ENCODE data around the gene ELOVL1.

DNA sequence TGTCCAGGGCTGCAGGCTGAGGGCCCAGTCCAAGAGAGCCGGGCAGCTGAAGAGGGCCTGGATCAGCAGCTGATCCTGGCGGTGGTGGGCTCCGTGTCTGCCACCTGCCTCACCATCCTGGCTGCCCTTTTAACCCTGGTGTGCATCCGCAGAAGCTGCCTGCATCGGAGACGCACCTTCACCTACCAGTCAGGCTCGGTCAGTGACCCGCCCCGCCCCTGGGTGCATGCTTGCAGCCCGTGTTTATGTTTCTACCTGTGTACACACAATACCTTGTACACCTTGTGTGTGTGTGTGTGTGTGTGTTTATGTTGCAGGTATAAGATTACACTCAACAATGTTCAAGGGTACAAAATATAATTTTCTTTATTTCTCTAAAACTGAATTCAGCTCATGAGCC is 54.0 kb downstream of the ELOVL1 start:
- TF ChIP-seq EP300 (IDR thresholded peaks at IDR 0.05; ENCODE audit: borderline replicate concordance) (no peak), RAD21 (IDR thresholded peaks at IDR 0.05; ENCODE audit: low read depth) (no peak), EGR1 (IDR thresholded peaks at IDR 0.05) (no peak), TCF12 (IDR thresholded peaks at IDR 0.05; ENCODE audit: low read depth) (no peak), CEBPB (IDR thresholded peaks at IDR 0.05) (no peak), ZBTB7A (IDR thresholded peaks at IDR 0.05; ENCODE audit: low read depth) (no peak), YY1 (IDR thresholded peaks at IDR 0.05; ENCODE audit: low read depth) (no peak), CREB1 (IDR thresholded peaks at IDR 0.05; ENCODE audit: low read depth) (no peak), NFIC (IDR thresholded peaks at IDR 0.05) (no peak), FOXM1 (IDR thresholded peaks at IDR 0.05; ENCODE audit: borderline replicate concordance, low read depth) (no peak), TEAD4 (IDR thresholded peaks at IDR 0.05) (no peak)
- TF ChIP-seq, protein P1, sequence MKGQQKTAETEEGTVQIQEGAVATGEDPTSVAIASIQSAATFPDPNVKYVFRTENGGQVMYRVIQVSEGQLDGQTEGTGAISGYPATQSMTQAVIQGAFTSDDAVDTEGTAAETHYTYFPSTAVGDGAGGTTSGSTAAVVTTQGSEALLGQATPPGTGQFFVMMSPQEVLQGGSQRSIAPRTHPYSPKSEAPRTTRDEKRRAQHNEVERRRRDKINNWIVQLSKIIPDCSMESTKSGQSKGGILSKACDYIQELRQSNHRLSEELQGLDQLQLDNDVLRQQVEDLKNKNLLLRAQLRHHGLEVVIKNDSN (IDR thresholded peaks at IDR 0.05), result no peak
- TF ChIP-seq, protein P2, sequence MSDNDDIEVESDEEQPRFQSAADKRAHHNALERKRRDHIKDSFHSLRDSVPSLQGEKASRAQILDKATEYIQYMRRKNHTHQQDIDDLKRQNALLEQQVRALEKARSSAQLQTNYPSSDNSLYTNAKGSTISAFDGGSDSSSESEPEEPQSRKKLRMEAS (IDR thresholded peaks at IDR 0.05), result no peak
- TF ChIP-seq, protein P3, sequence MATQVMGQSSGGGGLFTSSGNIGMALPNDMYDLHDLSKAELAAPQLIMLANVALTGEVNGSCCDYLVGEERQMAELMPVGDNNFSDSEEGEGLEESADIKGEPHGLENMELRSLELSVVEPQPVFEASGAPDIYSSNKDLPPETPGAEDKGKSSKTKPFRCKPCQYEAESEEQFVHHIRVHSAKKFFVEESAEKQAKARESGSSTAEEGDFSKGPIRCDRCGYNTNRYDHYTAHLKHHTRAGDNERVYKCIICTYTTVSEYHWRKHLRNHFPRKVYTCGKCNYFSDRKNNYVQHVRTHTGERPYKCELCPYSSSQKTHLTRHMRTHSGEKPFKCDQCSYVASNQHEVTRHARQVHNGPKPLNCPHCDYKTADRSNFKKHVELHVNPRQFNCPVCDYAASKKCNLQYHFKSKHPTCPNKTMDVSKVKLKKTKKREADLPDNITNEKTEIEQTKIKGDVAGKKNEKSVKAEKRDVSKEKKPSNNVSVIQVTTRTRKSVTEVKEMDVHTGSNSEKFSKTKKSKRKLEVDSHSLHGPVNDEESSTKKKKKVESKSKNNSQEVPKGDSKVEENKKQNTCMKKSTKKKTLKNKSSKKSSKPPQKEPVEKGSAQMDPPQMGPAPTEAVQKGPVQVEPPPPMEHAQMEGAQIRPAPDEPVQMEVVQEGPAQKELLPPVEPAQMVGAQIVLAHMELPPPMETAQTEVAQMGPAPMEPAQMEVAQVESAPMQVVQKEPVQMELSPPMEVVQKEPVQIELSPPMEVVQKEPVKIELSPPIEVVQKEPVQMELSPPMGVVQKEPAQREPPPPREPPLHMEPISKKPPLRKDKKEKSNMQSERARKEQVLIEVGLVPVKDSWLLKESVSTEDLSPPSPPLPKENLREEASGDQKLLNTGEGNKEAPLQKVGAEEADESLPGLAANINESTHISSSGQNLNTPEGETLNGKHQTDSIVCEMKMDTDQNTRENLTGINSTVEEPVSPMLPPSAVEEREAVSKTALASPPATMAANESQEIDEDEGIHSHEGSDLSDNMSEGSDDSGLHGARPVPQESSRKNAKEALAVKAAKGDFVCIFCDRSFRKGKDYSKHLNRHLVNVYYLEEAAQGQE (IDR thresholded peaks at IDR 0.05; ENCODE audit: low read depth), result no peak
